HepG2 (cell line): ENCODE results near the gene GMPPB. TPM values are rescaled to one million over a fixed set of nuclear protein-coding genes. Genes with fewer than 3 reads are reported as not detected.

ENCODE experiments used
- CREM ChIP-seq, 2 experiments: sonication (generic) in 1 of 2; formaldehyde crosslinking in 1 of 2; IDR thresholded peaks; 2 replicates each; pipeline versions ENCODE4 v1.4.0 to v1.6.1; 2016 to 2020; ENCODE audit warnings: antibody characterized with exemption in 1 of 2, mild to moderate bottlenecking in 1 of 2, missing genetic modification reagents in 1 of 2
- KDM3A ChIP-seq: IDR thresholded peaks from 2 replicates; pipeline ENCODE4 v1.6.1; 2018; ENCODE audit warnings: low read depth, missing compliant biosample characterization
- KMT2B ChIP-seq: IDR thresholded peaks from 2 replicates; pipeline ENCODE4 v1.6.1; 2016; ENCODE audit warnings: missing genetic modification reagents, missing compliant biosample characterization
- MLLT10 ChIP-seq: sonication (generic); formaldehyde crosslinking; IDR thresholded peaks from 2 replicates; pipeline ENCODE4 v1.4.0; 2020; ENCODE audit warnings: missing genetic modification reagents
- NCOR1 ChIP-seq: fragments of 200-600 bp; sonication (generic); IDR thresholded peaks from 2 replicates; pipeline ENCODE4 v1.7.0; 2017; ENCODE audit warnings: antibody characterized with exemption, low read length, borderline replicate concordance
- POLR2AphosphoS5 ChIP-seq: IDR thresholded peaks from 2 replicates; pipeline ENCODE4 v1.6.1; 2012; ENCODE audit warnings: low read depth, low read length
- RAD51 ChIP-seq: fragments of 450-650 bp; IDR thresholded peaks from 2 replicates; pipeline ENCODE4 v1.6.1; 2016; ENCODE audit warnings: borderline replicate concordance
- SKI ChIP-seq: fragments of 450-650 bp; IDR thresholded peaks from one replicate; pipeline ENCODE4 v1.6.1; 2018; ENCODE audit warnings: mild to moderate bottlenecking; ENCODE audit not compliant: partially characterized antibody
- SMAD9 ChIP-seq: sonication (generic); formaldehyde crosslinking; IDR thresholded peaks from 2 replicates; pipeline ENCODE4 v1.5.1; 2020; ENCODE audit warnings: mild to moderate bottlenecking, missing genetic modification reagents
- TRIM24 ChIP-seq: sonication (generic); formaldehyde crosslinking; IDR thresholded peaks from 2 replicates; pipeline ENCODE4 v1.8.0; 2022; ENCODE audit warnings: mild to moderate bottlenecking, missing genetic modification reagents
- TSC22D2 ChIP-seq: sonication (generic); formaldehyde crosslinking; IDR thresholded peaks from 2 replicates; pipeline ENCODE4 v1.5.1; 2020; ENCODE audit warnings: missing genetic modification reagents, mild to moderate bottlenecking, borderline replicate concordance
- ZFY ChIP-seq: sonication (generic); formaldehyde crosslinking; IDR thresholded peaks from 2 replicates; pipeline ENCODE4 v1.4.0; 2020; ENCODE audit warnings: missing genetic modification reagents
- ZNF549 ChIP-seq: sonication (generic); formaldehyde crosslinking; IDR thresholded peaks from 2 replicates; pipeline ENCODE4 v1.5.0; 2020; ENCODE audit warnings: missing genetic modification reagents
- ZNF883 ChIP-seq: sonication (generic); formaldehyde crosslinking; IDR thresholded peaks from 2 replicates; pipeline ENCODE4 v1.5.1; 2020; ENCODE audit warnings: mild to moderate bottlenecking, missing genetic modification reagents; ENCODE audit errors: not compliant biosample characterization
- polyA plus RNA-seq, 8 experiments: library from polyadenylated mRNA; depleted of rRNA in 3 of 8; stranded (reverse) in 7 of 8; unstranded in 1 of 8; fragments of >200 nt; fragmentation: Illumina TruSeq in 4 of 8; extraction: Trizol in 4 of 8; gene quantifications; 2 replicates each; pipeline versions ENCODE4 v1.2.1 to v1.2.3, GENCODE V29; 2011 to 2016; ENCODE audit warnings: low read depth in 4 of 8, missing spikeins in 1 of 8, mixed read lengths in 1 of 8; ENCODE audit not compliant: insufficient read depth in 1 of 8
- total RNA-seq, 5 experiments: library from RNA; depleted of rRNA; stranded (reverse); fragments of >200 nt; fragmentation: Illumina TruSeq; extraction: Trizol; gene quantifications; 2 replicates each; pipeline ENCODE4 v1.2.3, GENCODE V29; 2016; ENCODE audit warnings: low read depth in 1 of 5
- TF ChIP-seq, protein P1 (sequence below): sonication (generic); formaldehyde crosslinking; IDR thresholded peaks from 2 replicates; pipeline ENCODE4 v1.5.0; 2020; ENCODE audit warnings: missing genetic modification reagents, mild to moderate bottlenecking, borderline replicate concordance
- TF ChIP-seq, protein P2 (sequence below): sonication (generic); formaldehyde crosslinking; IDR thresholded peaks from 2 replicates; pipeline ENCODE4 v1.5.0; 2020; ENCODE audit warnings: mild to moderate bottlenecking, missing genetic modification reagents, borderline replicate concordance
- TF ChIP-seq, protein P3 (sequence below): sonication (generic); formaldehyde crosslinking; IDR thresholded peaks from 2 replicates; pipeline ENCODE4 v1.4.0; 2020; ENCODE audit warnings: mild to moderate bottlenecking, missing genetic modification reagents, borderline replicate concordance
- TF ChIP-seq, protein P4 (sequence below): sonication (generic); formaldehyde crosslinking; IDR thresholded peaks from 2 replicates; pipeline ENCODE4 v1.5.0; 2020; ENCODE audit warnings: mild to moderate bottlenecking, missing genetic modification reagents
- TF ChIP-seq, protein P5 (sequence below): sonication (generic); formaldehyde crosslinking; IDR thresholded peaks from 2 replicates; pipeline ENCODE4 v1.8.1; 2023; ENCODE audit warnings: missing genetic modification reagents, inconsistent platforms, borderline replicate concordance

Gene GMPPB
- total and polyA plus RNA-seq, 2 of the 13 experiments (the other 11 are each of a cell fraction or from before 2014, with no cell fraction given) = 6.5 to 23.1 TPM

DNA sequence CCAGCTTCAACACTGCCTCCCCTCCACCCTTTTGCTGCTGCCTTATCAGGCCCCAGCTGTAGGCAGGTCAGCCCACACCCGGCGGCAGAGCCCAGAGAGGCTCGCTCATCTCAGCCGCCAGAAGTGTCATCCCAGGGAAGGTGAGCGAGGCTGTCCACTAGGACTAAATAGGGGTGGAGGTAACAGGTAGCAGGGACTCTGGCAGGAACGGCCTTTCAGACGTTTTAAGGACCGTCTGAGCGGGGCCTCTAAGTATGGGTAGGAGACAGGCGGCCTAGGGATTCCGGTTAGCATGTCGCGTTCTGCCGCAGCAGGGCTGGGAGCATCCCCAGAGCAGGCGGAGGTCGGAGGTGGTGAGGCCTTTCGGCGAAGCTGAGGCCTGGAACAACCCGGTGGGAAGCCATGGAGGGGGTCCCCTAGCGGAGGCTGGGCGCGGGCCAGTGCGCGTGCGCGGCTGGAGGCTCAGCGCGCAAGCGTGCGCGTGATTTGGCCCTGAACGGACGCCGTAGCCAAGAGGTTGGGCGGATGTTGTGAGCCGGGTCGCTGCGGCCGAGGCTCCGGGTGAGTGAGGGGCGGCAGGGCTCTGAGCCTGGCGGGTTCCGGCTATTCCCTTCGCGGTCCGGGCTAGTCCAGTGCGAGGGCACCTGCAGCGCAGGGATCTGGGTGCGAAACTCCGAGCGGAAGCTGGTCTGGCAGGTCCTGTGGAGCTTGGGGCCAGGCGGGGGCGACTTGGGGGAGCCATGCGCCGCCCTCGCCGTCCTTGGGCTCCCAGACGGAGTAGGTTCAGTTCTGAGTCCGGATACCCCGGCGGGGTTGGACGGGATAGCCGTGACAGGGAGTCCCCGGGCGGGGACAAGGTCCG, 34.5 kb downstream of the GMPPB start, which contains the start of the genes MST1 and RNF123 (continued):
- no peak for TF ChIP-seq ZNF883 (CRISPR knock-in tag)
- TF ChIP-seq, protein P1, sequence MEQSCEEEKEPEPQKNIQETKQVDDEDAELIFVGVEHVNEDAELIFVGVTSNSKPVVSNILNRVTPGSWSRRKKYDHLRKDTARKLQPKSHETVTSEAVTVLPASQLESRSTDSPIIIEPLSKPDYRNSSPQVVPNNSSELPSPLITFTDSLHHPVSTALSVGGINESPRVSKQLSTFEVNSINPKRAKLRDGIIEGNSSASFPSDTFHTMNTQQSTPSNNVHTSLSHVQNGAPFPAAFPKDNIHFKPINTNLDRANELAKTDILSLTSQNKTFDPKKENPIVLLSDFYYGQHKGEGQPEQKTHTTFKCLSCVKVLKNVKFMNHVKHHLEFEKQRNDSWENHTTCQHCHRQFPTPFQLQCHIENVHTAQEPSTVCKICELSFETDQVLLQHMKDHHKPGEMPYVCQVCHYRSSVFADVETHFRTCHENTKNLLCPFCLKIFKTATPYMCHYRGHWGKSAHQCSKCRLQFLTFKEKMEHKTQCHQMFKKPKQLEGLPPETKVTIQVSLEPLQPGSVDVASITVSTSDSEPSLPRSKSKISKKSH (CRISPR knock-in tag) = 0 out of 2 replicates have a peak, but pooled peaks have one; percentile 25
- TF ChIP-seq KDM3A (CRISPR knock-in tag) = peak; percentile 55; the same call in 1 of the 2 replicates
- no peak for TF ChIP-seq ZNF549
- TF ChIP-seq SMAD9 (CRISPR knock-in tag) = no peak
- TF ChIP-seq, protein P2, sequence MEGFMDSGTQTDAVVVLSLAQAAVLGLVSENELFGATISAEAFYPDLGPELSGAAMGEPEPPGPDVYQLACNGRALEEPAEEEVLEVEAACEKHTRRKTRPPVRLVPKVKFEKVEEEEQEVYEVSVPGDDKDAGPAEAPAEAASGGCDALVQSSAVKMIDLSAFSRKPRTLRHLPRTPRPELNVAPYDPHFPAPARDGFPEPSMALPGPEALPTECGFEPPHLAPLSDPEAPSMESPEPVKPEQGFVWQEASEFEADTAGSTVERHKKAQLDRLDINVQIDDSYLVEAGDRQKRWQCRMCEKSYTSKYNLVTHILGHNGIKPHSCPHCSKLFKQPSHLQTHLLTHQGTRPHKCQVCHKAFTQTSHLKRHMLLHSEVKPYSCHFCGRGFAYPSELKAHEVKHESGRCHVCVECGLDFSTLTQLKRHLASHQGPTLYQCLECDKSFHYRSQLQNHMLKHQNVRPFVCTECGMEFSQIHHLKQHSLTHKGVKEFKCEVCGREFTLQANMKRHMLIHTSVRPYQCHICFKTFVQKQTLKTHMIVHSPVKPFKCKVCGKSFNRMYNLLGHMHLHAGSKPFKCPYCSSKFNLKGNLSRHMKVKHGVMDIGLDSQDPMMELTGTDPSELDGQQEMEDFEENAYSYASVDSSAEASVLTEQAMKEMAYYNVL (CRISPR knock-in tag) = 0 out of 2 replicates have a peak, but pooled peaks have one; percentile 48
- no peak for TF ChIP-seq RAD51
- TF ChIP-seq NCOR1 = no peak
- TF ChIP-seq ZFY = peak; percentile 58; the same call in 1 of the 2 replicates
- TF ChIP-seq, protein P3, sequence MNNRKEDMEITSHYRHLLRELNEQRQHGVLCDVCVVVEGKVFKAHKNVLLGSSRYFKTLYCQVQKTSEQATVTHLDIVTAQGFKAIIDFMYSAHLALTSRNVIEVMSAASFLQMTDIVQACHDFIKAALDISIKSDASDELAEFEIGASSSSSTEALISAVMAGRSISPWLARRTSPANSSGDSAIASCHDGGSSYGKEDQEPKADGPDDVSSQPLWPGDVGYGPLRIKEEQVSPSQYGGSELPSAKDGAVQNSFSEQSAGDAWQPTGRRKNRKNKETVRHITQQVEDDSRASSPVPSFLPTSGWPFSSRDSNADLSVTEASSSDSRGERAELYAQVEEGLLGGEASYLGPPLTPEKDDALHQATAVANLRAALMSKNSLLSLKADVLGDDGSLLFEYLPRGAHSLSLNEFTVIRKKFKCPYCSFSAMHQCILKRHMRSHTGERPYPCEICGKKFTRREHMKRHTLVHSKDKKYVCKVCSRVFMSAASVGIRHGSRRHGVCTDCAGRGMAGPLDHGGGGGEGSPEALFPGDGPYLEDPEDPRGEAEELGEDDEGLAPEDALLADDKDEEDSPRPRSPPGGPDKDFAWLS (CRISPR knock-in tag) = 0 out of 2 replicates have a peak, but pooled peaks have one; percentile 42
- 0 out of 2 replicates have a peak, but pooled peaks have one; percentile 34 for TF ChIP-seq CREM (IDR thresholded peaks at IDR 0.05)
- TF ChIP-seq CREM (CRISPR knock-in tag; IDR thresholded peaks at IDR 0.05) = no peak
- no peak for TF ChIP-seq MLLT10
- TF ChIP-seq TSC22D2 (CRISPR knock-in tag) = no peak; the same call in 1 of the 2 replicates
- no peak for TF ChIP-seq SKI
- TF ChIP-seq, protein P4, sequence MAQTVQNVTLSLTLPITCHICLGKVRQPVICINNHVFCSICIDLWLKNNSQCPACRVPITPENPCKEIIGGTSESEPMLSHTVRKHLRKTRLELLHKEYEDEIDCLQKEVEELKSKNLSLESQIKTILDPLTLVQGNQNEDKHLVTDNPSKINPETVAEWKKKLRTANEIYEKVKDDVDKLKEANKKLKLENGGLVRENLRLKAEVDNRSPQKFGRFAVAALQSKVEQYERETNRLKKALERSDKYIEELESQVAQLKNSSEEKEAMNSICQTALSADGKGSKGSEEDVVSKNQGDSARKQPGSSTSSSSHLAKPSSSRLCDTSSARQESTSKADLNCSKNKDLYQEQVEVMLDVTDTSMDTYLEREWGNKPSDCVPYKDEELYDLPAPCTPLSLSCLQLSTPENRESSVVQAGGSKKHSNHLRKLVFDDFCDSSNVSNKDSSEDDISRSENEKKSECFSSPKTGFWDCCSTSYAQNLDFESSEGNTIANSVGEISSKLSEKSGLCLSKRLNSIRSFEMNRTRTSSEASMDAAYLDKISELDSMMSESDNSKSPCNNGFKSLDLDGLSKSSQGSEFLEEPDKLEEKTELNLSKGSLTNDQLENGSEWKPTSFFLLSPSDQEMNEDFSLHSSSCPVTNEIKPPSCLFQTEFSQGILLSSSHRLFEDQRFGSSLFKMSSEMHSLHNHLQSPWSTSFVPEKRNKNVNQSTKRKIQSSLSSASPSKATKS (CRISPR knock-in tag) = no peak; the same call in 1 of the 2 replicates
- peak; percentile 67 for TF ChIP-seq POLR2AphosphoS5
- TF ChIP-seq TRIM24 (CRISPR knock-in tag) = no peak
- TF ChIP-seq, protein P5, sequence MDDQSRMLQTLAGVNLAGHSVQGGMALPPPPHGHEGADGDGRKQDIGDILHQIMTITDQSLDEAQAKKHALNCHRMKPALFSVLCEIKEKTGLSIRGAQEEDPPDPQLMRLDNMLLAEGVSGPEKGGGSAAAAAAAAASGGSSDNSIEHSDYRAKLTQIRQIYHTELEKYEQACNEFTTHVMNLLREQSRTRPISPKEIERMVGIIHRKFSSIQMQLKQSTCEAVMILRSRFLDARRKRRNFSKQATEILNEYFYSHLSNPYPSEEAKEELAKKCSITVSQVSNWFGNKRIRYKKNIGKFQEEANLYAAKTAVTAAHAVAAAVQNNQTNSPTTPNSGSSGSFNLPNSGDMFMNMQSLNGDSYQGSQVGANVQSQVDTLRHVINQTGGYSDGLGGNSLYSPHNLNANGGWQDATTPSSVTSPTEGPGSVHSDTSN = no peak
- TF ChIP-seq KMT2B (CRISPR knock-in tag) = peak; percentile 89
